Mesenchymal stem cell (in vitro differentiated cells and primary cell): ENCODE measurements around the gene FEN1.
A peak's percentile ranks its signal among the peaks of the same experiment; 100 is the strongest.

Experiments
- DNase-seq: peaks from one replicate; pipeline ENCODE4 v3.0.0-alpha.2; 2013
- H2AFZ ChIP-seq: one replicate; pipeline ENCODE4 v1.6.1; 2013; ENCODE audit warnings: low read depth, mild to moderate bottlenecking, control low read depth, inconsistent platforms, low read length, moderate library complexity
- H2AK5ac ChIP-seq: 2 replicates; pipeline ENCODE4 v1.6.1; 2013; ENCODE audit warnings: low read length, moderate library complexity, mild to moderate bottlenecking, inconsistent platforms; ENCODE audit not compliant: severe bottlenecking
- H2BK120ac ChIP-seq: one replicate; pipeline ENCODE4 v1.6.1; 2013; ENCODE audit warnings: low read depth, mild to moderate bottlenecking, inconsistent platforms, low read length, moderate library complexity
- H2BK12ac ChIP-seq, 2 experiments: one replicate each; pipeline ENCODE4 v1.6.1; 2013; ENCODE audit warnings: inconsistent platforms in 2 of 2, low read length in 2 of 2, mild to moderate bottlenecking in 2 of 2, moderate library complexity in 2 of 2, control low read depth in 1 of 2
- H2BK15ac ChIP-seq: one replicate; pipeline ENCODE4 v1.6.1; 2013; ENCODE audit warnings: mild to moderate bottlenecking, low read depth, inconsistent platforms; ENCODE audit not compliant: poor library complexity, severe bottlenecking
- H2BK5ac ChIP-seq: 2 replicates; pipeline ENCODE4 v1.6.1; 2013; ENCODE audit warnings: low read depth, mild to moderate bottlenecking, low read length, control low read depth, inconsistent platforms; ENCODE audit not compliant: poor library complexity, severe bottlenecking
- H3K14ac ChIP-seq, 2 experiments: one replicate each; pipeline ENCODE4 v1.6.1; 2013; ENCODE audit warnings: inconsistent platforms in 2 of 2, low read length in 2 of 2, control low read depth in 1 of 2, mild to moderate bottlenecking in 1 of 2, moderate library complexity in 1 of 2
- H3K18ac ChIP-seq, 2 experiments: one replicate each; pipeline ENCODE4 v1.6.1; 2013; ENCODE audit warnings: inconsistent platforms in 2 of 2, low read length in 2 of 2, control low read depth in 1 of 2, low read depth in 1 of 2, mild to moderate bottlenecking in 1 of 2
- H3K23ac ChIP-seq, 2 experiments: one replicate each; pipeline ENCODE4 v1.6.1; 2013; ENCODE audit warnings: inconsistent platforms in 2 of 2, low read length in 2 of 2, mild to moderate bottlenecking in 2 of 2, moderate library complexity in 2 of 2, control low read depth in 1 of 2
- H3K27ac ChIP-seq: 2 replicates; pipeline ENCODE4 v1.5.1; 2013; ENCODE audit warnings: mild to moderate bottlenecking, moderate library complexity, low read length, control low read depth, inconsistent platforms; ENCODE audit not compliant: poor library complexity, severe bottlenecking
- H3K27me3 ChIP-seq, 2 experiments: 2 replicates each; pipeline versions ENCODE4 v1.6.1 to v1.7.0; 2013; ENCODE audit warnings: low read length in 2 of 2, mild to moderate bottlenecking in 2 of 2, moderate library complexity in 2 of 2, control low read depth in 1 of 2, inconsistent platforms in 1 of 2; ENCODE audit not compliant: control insufficient read depth in 1 of 2, insufficient read depth in 1 of 2
- H3K36me3 ChIP-seq, 2 experiments: 2 replicates each; pipeline versions ENCODE4 v1.6.1 to v1.7.0; 2013; ENCODE audit warnings: low read length in 2 of 2, control low read depth in 1 of 2, inconsistent platforms in 1 of 2, low read depth in 1 of 2, mild to moderate bottlenecking in 1 of 2; ENCODE audit not compliant: insufficient read depth in 2 of 2, control insufficient read depth in 1 of 2
- H3K4ac ChIP-seq, 2 experiments: one replicate each; pipeline ENCODE4 v1.6.1; 2013; ENCODE audit warnings: inconsistent platforms in 2 of 2, low read length in 2 of 2, mild to moderate bottlenecking in 2 of 2, moderate library complexity in 2 of 2, control low read depth in 1 of 2, low read depth in 1 of 2
- H3K4me1 ChIP-seq: 2 replicates; pipeline ENCODE4 v1.6.1; 2013; ENCODE audit warnings: low read depth, low read length, control low read depth; ENCODE audit not compliant: control insufficient read depth, insufficient read depth
- H3K4me2 ChIP-seq: 2 replicates; pipeline ENCODE4 v1.6.1; 2013; ENCODE audit warnings: low read length, mild to moderate bottlenecking, inconsistent platforms; ENCODE audit not compliant: poor library complexity, severe bottlenecking
- H3K4me3 ChIP-seq, 2 experiments: 2 replicates each; pipeline versions ENCODE4 v1.5.1 to v1.7.0; 2013; ENCODE audit warnings: low read length in 2 of 2, mild to moderate bottlenecking in 2 of 2, control low read depth in 1 of 2, low read depth in 1 of 2; ENCODE audit not compliant: insufficient read depth in 1 of 2
- H3K79me1 ChIP-seq: replicated peaks from 2 replicates; pipeline ENCODE4 v1.6.1; 2013; ENCODE audit warnings: mild to moderate bottlenecking, control low read depth, low read length, inconsistent platforms; ENCODE audit not compliant: poor library complexity, severe bottlenecking
- H3K9ac ChIP-seq: 2 replicates; pipeline ENCODE4 v1.7.0; 2013; ENCODE audit warnings: mild to moderate bottlenecking, low read length, moderate library complexity
- H3K9me3 ChIP-seq: 2 replicates; pipeline ENCODE4 v1.7.0; 2013; ENCODE audit warnings: mild to moderate bottlenecking, low read length; ENCODE audit not compliant: control insufficient read depth
- H4K8ac ChIP-seq: one replicate; pipeline ENCODE4 v1.6.1; 2013; ENCODE audit warnings: inconsistent platforms, mild to moderate bottlenecking, low read length, moderate library complexity
- H4K91ac ChIP-seq: one replicate; pipeline ENCODE4 v1.6.1; 2013; ENCODE audit warnings: mild to moderate bottlenecking, low read length, inconsistent platforms
- WGBS: methylation state at CpG from one replicate; pipeline ENCODE4 v1.1.7; 2013; ENCODE audit warnings: mixed read lengths; 5-methylcytosine and 5-hydroxymethylcytosine counted together

The FEN1 gene

GRCh38 chr11:61766353-61766841, 26.3 kb upstream of the FEN1 start:
- Histone ChIP-seq H2BK120ac (no peak overlapping the region), H3K27me3 (peaks cover 0 to 46% of the 10 kb centered on the region in 2 experiments), H3K4me3 (no peak overlapping the region), H2BK12ac (peak overlapping the region in 1 of 2 experiments; percentile 18), H3K14ac (peak overlapping the region in 1 of 2 experiments; percentile 55), H4K8ac (peak overlapping the region; percentile 32), H3K79me1 (peaks cover 24% of the 10 kb centered on the region), H3K18ac (no peak overlapping the region), H3K4me2 (no peak overlapping the region), H3K36me3 (peaks cover 0 to 12% of the 10 kb centered on the region in 2 experiments), H2BK15ac (peak overlapping the region; percentile 44), H3K4ac (peak overlapping the region in 1 of 2 experiments; percentile 35), H2AK5ac (peak overlapping the region; percentile 98), H2AFZ (no peak overlapping the region), H3K9me3 (no peaks in the 10 kb centered on the region), H3K9ac (no peak overlapping the region), H3K23ac (no peak overlapping the region), H3K4me1 (peaks cover 84% of the 10 kb centered on the region), H4K91ac (peak overlapping the region; percentile 48), H3K27ac (peak overlapping the region; percentile 75), H2BK5ac (peak overlapping the region; percentile 6)
- 56% methylated on average over 12 of the region's 13 CpGs for WGBS
- peak; percentile 62 for DNase-seq

GRCh38 chr11:61768376-61769076, 24.2 kb upstream of the FEN1 start:
- H2BK120ac ChIP-seq: no peak overlapping the region
- H3K36me3 ChIP-seq: peaks cover 0 to 28% of the 10 kb centered on the region in 2 experiments
- no peak overlapping the region for H2BK5ac ChIP-seq
- H3K4me3 ChIP-seq: no peak overlapping the region
- H2AK5ac ChIP-seq: peak overlapping the region; percentile 95
- no peak overlapping the region for H3K18ac ChIP-seq
- H2BK15ac ChIP-seq: no peak overlapping the region
- H4K8ac ChIP-seq: peak overlapping the region; percentile 53
- DNase-seq: no peak
- H3K27ac ChIP-seq: no peak overlapping the region
- H3K4me1 ChIP-seq: peaks cover 85% of the 10 kb centered on the region
- peak overlapping the region in 1 of 2 experiments; percentile 83 for H3K4ac ChIP-seq
- H3K79me1 ChIP-seq: peaks cover 17% of the 10 kb centered on the region
- H2AFZ ChIP-seq: no peak overlapping the region
- no peak overlapping the region for H4K91ac ChIP-seq
- no peak overlapping the region for H3K23ac ChIP-seq
- 90% methylated on average over 10 of the region's 11 CpGs for WGBS
- peak overlapping the region in 1 of 2 experiments; percentile 38 for H2BK12ac ChIP-seq
- no peak overlapping the region for H3K9ac ChIP-seq
- no peak overlapping the region for H3K4me2 ChIP-seq
- H3K14ac ChIP-seq: no peak overlapping the region
- H3K27me3 ChIP-seq: peaks cover 0 to 25% of the 10 kb centered on the region in 2 experiments
- no peaks in the 10 kb centered on the region for H3K9me3 ChIP-seq

GRCh38 chr11:61769169-61769920, 23.4 kb upstream of the FEN1 start:
- peak overlapping the region; percentile 66 for H3K4me2 ChIP-seq
- peaks cover 15% of the 10 kb centered on the region for H3K79me1 ChIP-seq
- H2AK5ac ChIP-seq: peak overlapping the region; percentile 95
- WGBS: 77% methylated on average over 30 of the region's 33 CpGs
- H3K4me1 ChIP-seq: peaks cover 79% of the 10 kb centered on the region
- peak overlapping the region; percentile 44 for H4K91ac ChIP-seq
- no peak overlapping the region for H2BK120ac ChIP-seq
- peaks cover 0 to 18% of the 10 kb centered on the region in 2 experiments for H3K27me3 ChIP-seq
- H3K36me3 ChIP-seq: peaks cover 0 to 32% of the 10 kb centered on the region in 2 experiments
- H2BK5ac ChIP-seq: peak overlapping the region; percentile 67
- peak; percentile 29 for DNase-seq
- H3K14ac ChIP-seq: no peak overlapping the region
- no peak overlapping the region for H3K9ac ChIP-seq
- peak overlapping the region in 1 of 2 experiments; percentile 29 for H3K23ac ChIP-seq
- H3K4me3 ChIP-seq: peak overlapping the region in 1 of 2 experiments; percentile 16
- H2BK12ac ChIP-seq: peak overlapping the region in 1 of 2 experiments; percentile 49
- H2BK15ac ChIP-seq: peak overlapping the region; percentile 9
- H3K18ac ChIP-seq: peak overlapping the region; percentile 58 to 64
- H2AFZ ChIP-seq: no peak overlapping the region
- H3K27ac ChIP-seq: peak overlapping the region; percentile 25
- H3K4ac ChIP-seq: peak overlapping the region; percentile 32 to 83
- peak overlapping the region; percentile 74 for H4K8ac ChIP-seq
- no peaks in the 10 kb centered on the region for H3K9me3 ChIP-seq
